HepG2 (cell line): ENCODE data around the gene HEPHL1. TPM values are rescaled to one million over a fixed set of nuclear protein-coding genes. Genes with fewer than 3 reads are reported as not detected.

Experiments
- ATAC-seq: fragments of 200-7000 bp; cut with Tn5 transposase; 3 replicates; pipeline ENCODE4 v1.9.1; 2020; ENCODE audit warnings: mild to moderate bottlenecking, moderate library complexity
- BruUV-seq: library from RNA; stranded (reverse); fragments of 400-500 nt; replicated peaks from 2 replicates; lab custom pipeline; 2021; lab: Mats Ljungman, UMichigan
- CTCF ChIA-PET: fragments of 300-600 bp; formaldehyde crosslinking; extraction: SDS; loops from one replicate; lab custom pipeline; 2021; ENCODE audit warnings: low total read pairs, inconsistent platforms, low intra/inter-chr PET ratio; lab: Yijun Ruan, JAX
- POLR2A ChIA-PET: fragments of 350-600 bp; sonication (Branson Sonifier 250); formaldehyde crosslinking; loops from one replicate; lab custom pipeline; 2020; ENCODE audit warnings: antibody characterized with exemption, inconsistent platforms; lab: Yijun Ruan, JAX
- DNase-seq: peaks from one replicate; pipeline ENCODE4 v3.0.0-alpha.2; 2015; ENCODE audit warnings: low spot score
- FAIRE-seq: peaks from 3 replicates; lab custom pipeline; 2011; peaks lifted over from hg19 to GRCh38; lab: Jason Lieb, UNC
- H2AFZ ChIP-seq: one replicate; pipeline ENCODE4 v1.6.1; 2011; ENCODE audit warnings: low read length, inconsistent platforms
- H3K27ac ChIP-seq: fragments of 300-600 bp; 3 replicates; pipeline ENCODE4 v1.8.0; 2011; ENCODE audit warnings: mixed run types, mild to moderate bottlenecking, mixed read lengths, low read length, inconsistent platforms; ENCODE audit not compliant: insufficient read depth; ENCODE audit errors: extremely low read length
- H3K27me3 ChIP-seq, 2 experiments: fragments of 200-600 bp in 1 of 2; 2 replicates in 1 of 2; 3 replicates in 1 of 2; pipeline versions ENCODE4 v1.6.0 to v1.8.0; 2011; ENCODE audit warnings: low read length in 2 of 2, mild to moderate bottlenecking in 2 of 2, moderate library complexity in 2 of 2, inconsistent platforms in 1 of 2; ENCODE audit not compliant: insufficient read depth in 2 of 2, control insufficient read depth in 1 of 2
- H3K36me3 ChIP-seq, 2 experiments: fragments of 200-600 bp in 1 of 2; replicated peaks in 1 of 2; 2 replicates in 1 of 2; 3 replicates in 1 of 2; pipeline versions ENCODE4 v1.5.1 to v1.8.0; 2011; ENCODE audit warnings: low read length in 2 of 2, inconsistent platforms in 1 of 2; ENCODE audit not compliant: insufficient read depth in 2 of 2, control insufficient read depth in 1 of 2
- H3K4me1 ChIP-seq: 2 replicates; pipeline ENCODE4 v1.5.1; 2012; ENCODE audit warnings: low read length, inconsistent platforms; ENCODE audit not compliant: insufficient read depth
- H3K4me2 ChIP-seq: 2 replicates; pipeline ENCODE4 v1.6.0; 2011; ENCODE audit warnings: low read depth, low read length, inconsistent platforms
- H3K4me3 ChIP-seq, 3 experiments: fragments of 200-600 bp in 1 of 3; sonication (generic), shearing (Covaris generic) in 1 of 3; replicated peaks in 1 of 3; 2 replicates each; pipeline ENCODE4 v1.5.1; 2011 to 2016; ENCODE audit warnings: low read length in 3 of 3, inconsistent platforms in 2 of 3, low read depth in 2 of 3, mild to moderate bottlenecking in 2 of 3, control low read depth in 1 of 3, mixed read lengths in 1 of 3; ENCODE audit not compliant: insufficient read depth in 1 of 3
- H3K79me2 ChIP-seq: one replicate; pipeline ENCODE4 v1.6.1; 2011; ENCODE audit warnings: low read length, inconsistent platforms; ENCODE audit not compliant: insufficient read depth
- H3K9ac ChIP-seq: 2 replicates; pipeline ENCODE4 v1.6.0; 2011; ENCODE audit warnings: mild to moderate bottlenecking, low read depth, low read length, inconsistent platforms; ENCODE audit not compliant: insufficient read depth
- H3K9me3 ChIP-seq: 2 replicates; pipeline ENCODE4 v1.5.1; 2012; ENCODE audit warnings: mild to moderate bottlenecking, low read length
- H4K20me1 ChIP-seq: 2 replicates; pipeline ENCODE4 v1.6.0; 2011; ENCODE audit warnings: inconsistent platforms, mild to moderate bottlenecking, low read length, moderate library complexity; ENCODE audit not compliant: insufficient read depth
- ATAD3A ChIP-seq: sonication (generic); formaldehyde crosslinking; IDR thresholded peaks from 2 replicates; pipeline ENCODE4 v1.4.0; 2020; ENCODE audit warnings: missing genetic modification reagents
- ATF7 ChIP-seq, 2 experiments: fragments of 450-650 bp in 1 of 2; sonication (generic) in 1 of 2; formaldehyde crosslinking in 1 of 2; IDR thresholded peaks; 2 replicates each; pipeline versions ENCODE4 v1.4.0 to v1.6.1; 2016 to 2020; ENCODE audit warnings: antibody characterized with exemption in 1 of 2, mild to moderate bottlenecking in 1 of 2, missing genetic modification reagents in 1 of 2
- CREM ChIP-seq, 2 experiments: sonication (generic) in 1 of 2; formaldehyde crosslinking in 1 of 2; IDR thresholded peaks; 2 replicates each; pipeline versions ENCODE4 v1.4.0 to v1.6.1; 2016 to 2020; ENCODE audit warnings: antibody characterized with exemption in 1 of 2, mild to moderate bottlenecking in 1 of 2, missing genetic modification reagents in 1 of 2
- CSRNP1 ChIP-seq: sonication (generic); formaldehyde crosslinking; IDR thresholded peaks from 2 replicates; pipeline ENCODE4 v1.8.1; 2023; ENCODE audit warnings: mild to moderate bottlenecking, missing genetic modification reagents
- HOMEZ ChIP-seq: IDR thresholded peaks from 2 replicates; pipeline ENCODE4 v1.6.1; 2016; ENCODE audit warnings: low read depth
- KAT7 ChIP-seq: IDR thresholded peaks from 2 replicates; pipeline ENCODE4 v1.6.1; 2018; ENCODE audit warnings: borderline replicate concordance, missing compliant biosample characterization
- SKI ChIP-seq: fragments of 450-650 bp; IDR thresholded peaks from one replicate; pipeline ENCODE4 v1.6.1; 2018; ENCODE audit warnings: mild to moderate bottlenecking; ENCODE audit not compliant: partially characterized antibody
- SRF ChIP-seq: IDR thresholded peaks from 2 replicates; pipeline ENCODE4 v1.6.1; 2011; ENCODE audit warnings: mild to moderate bottlenecking, low read depth, low read length, moderate library complexity
- SSRP1 ChIP-seq: IDR thresholded peaks from 2 replicates; pipeline ENCODE4 v1.6.1; 2016; ENCODE audit warnings: control low read depth
- ZFP37 ChIP-seq: sonication (generic); formaldehyde crosslinking; IDR thresholded peaks from 2 replicates; pipeline ENCODE4 v1.4.0; 2020; ENCODE audit warnings: missing genetic modification reagents, borderline replicate concordance
- ZNF12 ChIP-seq: sonication (generic); formaldehyde crosslinking; IDR thresholded peaks from 2 replicates; pipeline ENCODE4 v1.5.0; 2020; ENCODE audit warnings: missing genetic modification reagents
- ZNF816 ChIP-seq: sonication (generic); formaldehyde crosslinking; IDR thresholded peaks from 2 replicates; pipeline ENCODE4 v1.8.0; 2022; ENCODE audit warnings: missing genetic modification reagents, mild to moderate bottlenecking, borderline replicate concordance
- WGBS: methylation state at CpG from one replicate; pipeline ENCODE4 v1.1.6; 2017; ENCODE audit warnings: low lambda C conversion rate; 5-methylcytosine and 5-hydroxymethylcytosine counted together
- in situ Hi-C: cut with HindIII; loops from 2 replicates; pipeline ENCODE4 v1.10.0; 2017; ENCODE audit warnings: low pct_unique_long_range_greater_than_20kb; ENCODE audit not compliant: extremely low pct_ligation_motif_present
- intact Hi-C: fragments of 100-400 bp; cut with micrococcal nuclease; formaldehyde crosslinking; loops from one replicate; pipeline ENCODE4 v1.10.0; 2022; ENCODE audit not compliant: unreplicated experiment
- polyA plus RNA-seq, 8 experiments: library from polyadenylated mRNA; depleted of rRNA in 3 of 8; stranded (reverse) in 7 of 8; unstranded in 1 of 8; fragments of >200 nt; fragmentation: Illumina TruSeq in 4 of 8; extraction: Trizol in 4 of 8; gene quantifications; 2 replicates each; pipeline versions ENCODE4 v1.2.1 to v1.2.3, GENCODE V29; 2011 to 2016; ENCODE audit warnings: low read depth in 4 of 8, missing spikeins in 1 of 8, mixed read lengths in 1 of 8; ENCODE audit not compliant: insufficient read depth in 1 of 8
- total RNA-seq, 5 experiments: library from RNA; depleted of rRNA; stranded (reverse); fragments of >200 nt; fragmentation: Illumina TruSeq; extraction: Trizol; gene quantifications; 2 replicates each; pipeline ENCODE4 v1.2.3, GENCODE V29; 2016; ENCODE audit warnings: low read depth in 1 of 5

Gene HEPHL1
- total and polyA plus RNA-seq, 2 of the 13 experiments (the other 11 are each of a cell fraction or from before 2014, with no cell fraction given), result 0.04 to 0.05 TPM

- no peak overlapping the region for H3K9ac ChIP-seq
- FAIRE-seq, result no peak
- H3K27me3 ChIP-seq, result no peaks in the 10 kb centered on the region
- no peaks in the 10 kb centered on the region for H3K4me1 ChIP-seq
- no peak overlapping the region for H3K4me3 ChIP-seq
- in situ Hi-C loops (no loop called here), intact Hi-C loops (no loop called here)
- no peak for TF ChIP-seq KAT7 (CRISPR knock-in tag)
- no peak for TF ChIP-seq ZNF816
- no peak for TF ChIP-seq ATF7 (IDR thresholded peaks at IDR 0.05)
- TF ChIP-seq ATF7 (CRISPR knock-in tag; IDR thresholded peaks at IDR 0.05), result no peak
- no peak for TF ChIP-seq ZNF12 (CRISPR knock-in tag)
- TF ChIP-seq CREM (IDR thresholded peaks at IDR 0.05), result no peak
- TF ChIP-seq CREM (CRISPR knock-in tag; IDR thresholded peaks at IDR 0.05), result no peak
- TF ChIP-seq SSRP1 (CRISPR knock-in tag), result no peak
- no peak for TF ChIP-seq ATAD3A
- TF ChIP-seq CSRNP1, result no peak
- no peak for TF ChIP-seq HOMEZ (CRISPR knock-in tag)
- no peak for TF ChIP-seq SRF
- TF ChIP-seq ZFP37 (CRISPR knock-in tag), result no peak
- no peak for TF ChIP-seq SKI
- DNase-seq, result no peak
- H3K79me2 ChIP-seq, result no peaks in the 10 kb centered on the region
- H2AFZ ChIP-seq, result no peak overlapping the region
- H3K27ac ChIP-seq, result no peak overlapping the region
- no peak for ATAC-seq
- H3K4me2 ChIP-seq, result no peak overlapping the region
- H4K20me1 ChIP-seq, result no peaks in the 10 kb centered on the region
- ChIA-PET CTCF (no interaction called here), POLR2A (no interaction called here)
- 17% methylated on average over 3 of the region's 4 CpGs for WGBS
- no TSS peak for BruUV-seq
- no peaks in the 10 kb centered on the region for H3K9me3 ChIP-seq
- no peaks in the 10 kb centered on the region for H3K36me3 ChIP-seq
These were observed 10.5 kb downstream of the HEPHL1 start for GRCh38 chr11:94031625-94032024.
